Activated B cell treated with CpG ODN at 0.5 μM for 24 hours (primary cell): ENCODE results near the gene TPRX1. TPM values are rescaled to one million over a fixed set of nuclear protein-coding genes. Genes with fewer than 3 reads are reported as not detected.
"Not testable (repeated sequence)": the region's sequence is repeated elsewhere in the genome, so short reads cannot be mapped to it uniquely, and the experiment has no call there.

ENCODE experiments used
- ATAC-seq: fragments of 200-7000 bp; cut with Tn5 transposase; one replicate; pipeline ENCODE4 v1.10.0; 2021; ENCODE audit warnings: low read depth, mild to moderate bottlenecking, moderate library complexity
- CTCF ChIA-PET: fragments of 350-600 bp; sonication (Branson Sonifier 250); formaldehyde crosslinking; loops from one replicate; lab custom pipeline; 2021; ENCODE audit warnings: antibody characterized with exemption; lab: Charles Lee
- POLR2A ChIA-PET: fragments of 350-600 bp; sonication (Branson Sonifier 250); formaldehyde crosslinking; loops from one replicate; lab custom pipeline; 2021; ENCODE audit warnings: antibody characterized with exemption; lab: Charles Lee
- DNase-seq: peaks from one replicate; pipeline ENCODE4 v3.0.0; 2022
- H3K27ac Mint-ChIP-seq: one replicate; pipeline ENCODE4 v1.8.0; 2020; ENCODE audit warnings: mixed read lengths
- H3K27me3 Mint-ChIP-seq: one replicate; pipeline ENCODE4 v1.8.0; 2021; ENCODE audit warnings: mixed read lengths
- H3K36me3 Mint-ChIP-seq: one replicate; pipeline ENCODE4 v1.8.0; 2021; ENCODE audit warnings: low read depth, mixed read lengths
- H3K4me1 Mint-ChIP-seq: one replicate; pipeline ENCODE4 v1.8.0; 2021; ENCODE audit warnings: mixed read lengths
- H3K4me3 Mint-ChIP-seq: one replicate; pipeline ENCODE4 v1.8.0; 2020; ENCODE audit warnings: mild to moderate bottlenecking, mixed read lengths
- H3K9me3 Mint-ChIP-seq: one replicate; pipeline ENCODE4 v1.8.0; 2020; ENCODE audit warnings: mixed read lengths
- intact Hi-C: fragments of 100-400 bp; cut with micrococcal nuclease; formaldehyde crosslinking; loops from one replicate; pipeline ENCODE4 v1.15.1; 2024
- total RNA-seq: library from RNA; stranded (reverse); gene quantifications from 2 replicates; pipeline ENCODE4 v1.2.3, GENCODE V29; 2022
- TF ChIP-seq, protein P1 (sequence below): fragments of 200-600 bp; IDR thresholded peaks from one replicate; pipeline ENCODE4 v1.8.0; 2022; ENCODE audit warnings: antibody characterized with exemption, mild to moderate bottlenecking

The TPRX1 gene
- total RNA-seq, 1 donor from 2014 or later: not detected

DNA sequence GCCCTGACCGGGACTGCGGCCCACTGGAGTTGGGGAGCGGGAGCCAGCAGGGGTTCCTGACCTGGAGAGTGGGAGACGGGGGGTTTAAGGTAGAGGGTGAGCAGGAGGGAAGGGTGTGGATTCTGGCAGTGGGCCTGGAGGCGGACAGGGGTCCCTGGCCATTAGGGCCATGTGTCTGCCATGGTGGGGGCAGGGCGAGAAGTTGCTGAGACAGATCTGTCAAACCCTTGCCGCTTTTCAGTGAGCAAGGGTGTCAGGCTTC lies 38.1 kb downstream of the TPRX1 start:
- Mint-ChIP-seq H3K36me3 (no peaks in the 10 kb centered on the region), H3K27ac (no peak overlapping the region), H3K9me3 (no peaks in the 10 kb centered on the region), H3K4me1 (no peaks in the 10 kb centered on the region), H3K4me3 (no peak overlapping the region), H3K27me3 (no peaks in the 10 kb centered on the region)
- DNase-seq (no peak), ATAC-seq (no peak)
- intact Hi-C loops: loop anchor here (1.0 kb wide), 2 partner anchors 22 to 97 kb away; no protein-coding TSS in a partner anchor
- CTCF ChIA-PET: interaction anchor here (2.5 kb wide), 1 partner anchor 23 kb away, joined by 9 read pairs; no protein-coding TSS in a partner anchor
- POLR2A ChIA-PET: no interaction called here
- TF ChIP-seq, protein P1, sequence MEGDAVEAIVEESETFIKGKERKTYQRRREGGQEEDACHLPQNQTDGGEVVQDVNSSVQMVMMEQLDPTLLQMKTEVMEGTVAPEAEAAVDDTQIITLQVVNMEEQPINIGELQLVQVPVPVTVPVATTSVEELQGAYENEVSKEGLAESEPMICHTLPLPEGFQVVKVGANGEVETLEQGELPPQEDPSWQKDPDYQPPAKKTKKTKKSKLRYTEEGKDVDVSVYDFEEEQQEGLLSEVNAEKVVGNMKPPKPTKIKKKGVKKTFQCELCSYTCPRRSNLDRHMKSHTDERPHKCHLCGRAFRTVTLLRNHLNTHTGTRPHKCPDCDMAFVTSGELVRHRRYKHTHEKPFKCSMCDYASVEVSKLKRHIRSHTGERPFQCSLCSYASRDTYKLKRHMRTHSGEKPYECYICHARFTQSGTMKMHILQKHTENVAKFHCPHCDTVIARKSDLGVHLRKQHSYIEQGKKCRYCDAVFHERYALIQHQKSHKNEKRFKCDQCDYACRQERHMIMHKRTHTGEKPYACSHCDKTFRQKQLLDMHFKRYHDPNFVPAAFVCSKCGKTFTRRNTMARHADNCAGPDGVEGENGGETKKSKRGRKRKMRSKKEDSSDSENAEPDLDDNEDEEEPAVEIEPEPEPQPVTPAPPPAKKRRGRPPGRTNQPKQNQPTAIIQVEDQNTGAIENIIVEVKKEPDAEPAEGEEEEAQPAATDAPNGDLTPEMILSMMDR: no peak

- no peak for ATAC-seq
- intact Hi-C loops: loop anchor here (1.0 kb wide), 2 partner anchors 23 to 98 kb away; no protein-coding TSS in a partner anchor
- H3K27ac Mint-ChIP-seq: no peak overlapping the region
- TF ChIP-seq, protein P1: no peak
- no peaks in the 10 kb centered on the region for H3K27me3 Mint-ChIP-seq
- H3K36me3 Mint-ChIP-seq: no peaks in the 10 kb centered on the region
- ChIA-PET POLR2A (no interaction called here), CTCF (interaction anchor here (2.5 kb wide), 1 partner anchor 24 kb away, joined by 9 read pairs; no protein-coding TSS in a partner anchor)
- H3K4me3 Mint-ChIP-seq: no peak overlapping the region
- no peaks in the 10 kb centered on the region for H3K9me3 Mint-ChIP-seq
- DNase-seq: no peak
- no peaks in the 10 kb centered on the region for H3K4me1 Mint-ChIP-seq
Measured at GRCh38 chr19:47765523-47766358, 38.6 kb downstream of the TPRX1 start.

DNA sequence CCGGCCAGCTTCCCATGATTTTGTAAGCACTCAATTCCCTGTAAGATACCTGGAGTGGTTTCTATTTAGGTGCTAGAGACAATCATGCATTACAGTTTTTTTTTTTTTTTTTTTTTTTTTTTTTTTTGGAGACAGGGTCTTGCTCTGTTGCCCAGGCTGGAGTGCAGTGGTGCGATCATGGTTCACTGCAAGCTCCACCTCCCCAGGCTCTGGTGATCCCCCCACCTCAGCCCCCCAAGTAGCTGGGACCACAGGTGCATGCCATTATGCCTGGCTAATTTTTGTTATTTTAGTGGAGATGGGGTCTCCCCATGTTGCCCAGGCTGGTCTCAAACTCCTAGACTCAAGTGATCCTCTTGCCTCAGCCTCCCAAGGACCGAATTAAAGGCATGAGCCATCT lies 39.6 kb downstream of the TPRX1 start:
- ChIA-PET CTCF (interaction anchor here (2.5 kb wide), 1 partner anchor 25 kb away, joined by 9 read pairs; no protein-coding TSS in a partner anchor), POLR2A (interaction anchor here (0.6 kb wide), 2 partner anchors 264 to 489 kb away, joined by 3 to 8 read pairs; no protein-coding TSS in a partner anchor)
- H3K4me3 Mint-ChIP-seq, H3K36me3 Mint-ChIP-seq, H3K27me3 Mint-ChIP-seq, DNase-seq, H3K4me1 Mint-ChIP-seq, intact Hi-C loops, H3K9me3 Mint-ChIP-seq, ATAC-seq, H3K27ac Mint-ChIP-seq: not testable (repeated sequence)

- H3K27ac Mint-ChIP-seq: no peak overlapping the region
- POLR2A ChIA-PET: no interaction called here
- TF ChIP-seq, protein P1: no peak
- H3K9me3 Mint-ChIP-seq: peaks cover 3% of the 10 kb centered on the region
- peaks cover 17% of the 10 kb centered on the region for H3K36me3 Mint-ChIP-seq
- DNase-seq (no peak), ATAC-seq (no peak)
- CTCF ChIA-PET: no interaction called here
- H3K4me1 Mint-ChIP-seq: no peaks in the 10 kb centered on the region
- H3K4me3 Mint-ChIP-seq: no peak overlapping the region
- intact Hi-C loops: no loop called here
- no peaks in the 10 kb centered on the region for H3K27me3 Mint-ChIP-seq
Measured at GRCh38 chr19:47762615-47763308, 41.6 kb downstream of the TPRX1 start.

DNA sequence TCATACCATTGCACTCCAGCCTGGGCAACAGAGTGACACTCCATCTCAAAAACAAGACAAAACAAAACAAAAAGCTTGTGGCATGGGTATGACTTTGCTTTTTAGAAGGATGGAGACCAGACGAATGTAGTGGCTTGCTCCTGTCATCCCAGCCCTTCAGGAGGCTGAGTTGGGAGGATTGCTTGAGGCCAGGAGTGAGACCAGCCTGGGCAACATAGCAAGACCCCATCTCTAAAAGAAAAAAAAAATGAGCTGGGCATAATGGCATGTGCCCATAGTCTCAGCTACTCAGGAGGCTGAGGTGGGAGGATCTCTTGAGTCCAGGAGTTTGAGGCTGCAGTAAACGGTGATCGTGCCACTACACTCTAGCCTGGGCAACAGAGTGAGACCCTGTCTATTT lies 42.2 kb downstream of the TPRX1 start:
- TF ChIP-seq, protein P1: no peak
- H3K9me3 Mint-ChIP-seq: peaks cover 3% of the 10 kb centered on the region
- POLR2A ChIA-PET: no interaction called here
- no peaks in the 10 kb centered on the region for H3K27me3 Mint-ChIP-seq
- CTCF ChIA-PET: no interaction called here
- H3K4me1 Mint-ChIP-seq: no peaks in the 10 kb centered on the region
- H3K27ac Mint-ChIP-seq: no peak overlapping the region
- ATAC-seq (no peak), DNase-seq (no peak)
- peaks cover 24% of the 10 kb centered on the region for H3K36me3 Mint-ChIP-seq
- intact Hi-C loops: no loop called here
- H3K4me3 Mint-ChIP-seq: no peak overlapping the region
